SK-N-SH (cell line): ENCODE data around the gene ZNF438. TPM values are rescaled to one million over a fixed set of nuclear protein-coding genes. Genes with fewer than 3 reads are reported as not detected.

ENCODE experiments used
- CTCF ChIA-PET: fragments of 300-600, 350-600 bp; formaldehyde crosslinking; extraction: SDS; loops from one replicate; lab custom pipeline; 2021; lab: Yijun Ruan, JAX
- POLR2A ChIA-PET: fragments of 350-600 bp; sonication (Branson Sonifier 250); formaldehyde crosslinking; extraction: SDS; loops from one replicate; lab custom pipeline; 2020; ENCODE audit warnings: antibody characterized with exemption, inconsistent platforms; lab: Yijun Ruan, JAX
- DNase-seq: peaks from one replicate; pipeline ENCODE4 v3.0.0; 2012
- H2AFZ ChIP-seq: fragments of 200-600 bp; sonication (generic); 2 replicates; pipeline ENCODE4 v1.8.1; 2016; ENCODE audit warnings: antibody characterized with exemption, mild to moderate bottlenecking, low read depth
- H3F3A ChIP-seq: fragments of 200-600 bp; sonication (generic); replicated peaks from 2 replicates; pipeline ENCODE3; 2016; ENCODE audit warnings: antibody characterized with exemption, mild to moderate bottlenecking; ENCODE audit not compliant: insufficient read depth
- H3K27ac ChIP-seq, 2 experiments: fragments of 200-500 bp in 1 of 2; fragments of 200-600 bp in 1 of 2; sonication (Bioruptor generic) in 1 of 2; sonication (generic), shearing (Covaris generic) in 1 of 2; 2 replicates each; pipeline versions ENCODE4 v1.5.1 to v1.6.1; 2014 to 2016; ENCODE audit warnings: low read depth in 2 of 2, inconsistent platforms in 1 of 2, low read length in 1 of 2, mild to moderate bottlenecking in 1 of 2, mixed read lengths in 1 of 2
- H3K27me3 ChIP-seq: fragments of 200-600 bp; sonication (generic), shearing (Covaris generic); 2 replicates; pipeline ENCODE4 v1.6.1; 2016; ENCODE audit warnings: mixed run types; ENCODE audit not compliant: insufficient read depth
- H3K36me3 ChIP-seq, 2 experiments: fragments of 200-500 bp in 1 of 2; fragments of 200-600 bp in 1 of 2; sonication (Bioruptor generic) in 1 of 2; sonication (generic) in 1 of 2; replicated peaks in 1 of 2; 2 replicates each; pipeline versions ENCODE3 to v1.5.1; 2014 to 2016; ENCODE audit warnings: low read length in 1 of 2, mild to moderate bottlenecking in 1 of 2; ENCODE audit not compliant: insufficient read depth in 2 of 2, control insufficient read depth in 1 of 2
- H3K4me1 ChIP-seq, 2 experiments: fragments of 200-500 bp in 1 of 2; fragments of 200-600 bp in 1 of 2; sonication (Bioruptor generic) in 1 of 2; sonication (generic), shearing (Covaris generic) in 1 of 2; 2 replicates each; pipeline versions ENCODE4 v1.5.1 to v1.6.1; 2014 to 2016; ENCODE audit warnings: low read depth in 1 of 2, low read length in 1 of 2, mixed run types in 1 of 2; ENCODE audit not compliant: insufficient read depth in 2 of 2, control insufficient read depth in 1 of 2
- H3K4me2 ChIP-seq: fragments of 200-600 bp; sonication (generic), shearing (Covaris generic); 2 replicates; pipeline ENCODE4 v1.6.1; 2017; ENCODE audit warnings: mixed run types
- H3K4me3 ChIP-seq, 2 experiments: fragments of 200-500 bp in 1 of 2; fragments of 200-600 bp in 1 of 2; sonication (Bioruptor generic) in 1 of 2; sonication (generic), shearing (Covaris generic) in 1 of 2; 2 replicates each; pipeline versions ENCODE4 v1.5.1 to v1.8.1; 2014 to 2016; ENCODE audit warnings: low read depth in 2 of 2, inconsistent platforms in 1 of 2, low read length in 1 of 2, mild to moderate bottlenecking in 1 of 2, mixed read lengths in 1 of 2, moderate library complexity in 1 of 2
- H3K79me2 ChIP-seq: fragments of 200-600 bp; sonication (generic); 2 replicates; pipeline ENCODE4 v1.8.1; 2017; ENCODE audit warnings: mild to moderate bottlenecking; ENCODE audit not compliant: insufficient read depth
- H3K9ac ChIP-seq: fragments of 200-600 bp; sonication (generic); 2 replicates; pipeline ENCODE4 v1.6.1; 2017; ENCODE audit warnings: mixed run types
- H3K9me2 ChIP-seq: fragments of 200-600 bp; sonication (generic); 2 replicates; pipeline ENCODE4 v1.6.1; 2017; ENCODE audit warnings: mixed run types
- H3K9me3 ChIP-seq: fragments of 200-600 bp; sonication (generic); 2 replicates; pipeline ENCODE4 v1.6.1; 2017; ENCODE audit warnings: mixed run types, mild to moderate bottlenecking, moderate library complexity
- H4K20me1 ChIP-seq: fragments of 200-600 bp; sonication (generic); 2 replicates; pipeline ENCODE4 v1.6.1; 2017; ENCODE audit warnings: mild to moderate bottlenecking, mixed run types; ENCODE audit not compliant: insufficient read depth
- FOSL2 ChIP-seq: IDR thresholded peaks from 2 replicates; pipeline ENCODE4 v1.4.0; 2012; ENCODE audit warnings: low read depth, mild to moderate bottlenecking, moderate library complexity, borderline replicate concordance
- GATA2 ChIP-seq: sonication (generic); formaldehyde crosslinking; IDR thresholded peaks from 2 replicates; pipeline ENCODE4 v1.5.0; 2020; ENCODE audit warnings: mild to moderate bottlenecking, missing genetic modification reagents
- MEF2A ChIP-seq: IDR thresholded peaks from 2 replicates; pipeline ENCODE4 v1.4.0; 2012; ENCODE audit warnings: low read depth, borderline replicate concordance
- NFIC ChIP-seq: IDR thresholded peaks from 2 replicates; pipeline ENCODE4 v1.4.0; 2012; ENCODE audit warnings: borderline replicate concordance
- NRF1 ChIP-seq: IDR thresholded peaks from 2 replicates; pipeline ENCODE4 v1.6.1; 2012; ENCODE audit warnings: low read depth, mild to moderate bottlenecking, low read length
- RAD21 ChIP-seq: IDR thresholded peaks from 2 replicates; pipeline ENCODE4 v1.6.1; 2012; ENCODE audit warnings: mild to moderate bottlenecking, low read length
- REST ChIP-seq: IDR thresholded peaks from 2 replicates; pipeline ENCODE4 v1.6.1; 2012; ENCODE audit warnings: mild to moderate bottlenecking, low read depth, low read length, moderate library complexity
- RFX5 ChIP-seq: IDR thresholded peaks from 2 replicates; pipeline ENCODE4 v1.6.1; 2012; ENCODE audit warnings: mild to moderate bottlenecking, improper control_type of control experiment, low read length
- RXRA ChIP-seq: IDR thresholded peaks from 2 replicates; pipeline ENCODE4 v1.4.0; 2012; ENCODE audit warnings: low read depth, mild to moderate bottlenecking, borderline replicate concordance
- TAF1 ChIP-seq: IDR thresholded peaks from 2 replicates; pipeline ENCODE4 v1.6.1; 2012; ENCODE audit warnings: low read depth, mild to moderate bottlenecking, low read length, moderate library complexity, borderline replicate concordance
- TCF12 ChIP-seq: IDR thresholded peaks from 2 replicates; pipeline ENCODE4 v1.4.0; 2012
- YY1 ChIP-seq: IDR thresholded peaks from 2 replicates; pipeline ENCODE4 v1.4.0; 2012; ENCODE audit warnings: low read depth, mild to moderate bottlenecking
- WGBS: methylation state at CpG from one replicate; pipeline ENCODE4 v1.1.6; 2017; ENCODE audit warnings: low lambda C conversion rate; 5-methylcytosine and 5-hydroxymethylcytosine counted together
- polyA plus RNA-seq, 3 experiments: library from polyadenylated mRNA; depleted of rRNA; stranded (reverse); fragments of >200 nt; gene quantifications; 2 replicates each; pipeline ENCODE4 v1.2.3, GENCODE V29; 2012
- TF ChIP-seq, protein P1 (sequence below): IDR thresholded peaks from 2 replicates; pipeline ENCODE4 v1.4.0; 2012; ENCODE audit warnings: low read depth, borderline replicate concordance
- TF ChIP-seq, protein P2 (sequence below): IDR thresholded peaks from 2 replicates; pipeline ENCODE4; 2012

ZNF438 gene
- polyA plus RNA-seq, 1 of the 3 experiments (the other 2 are of a cell fraction), result 2.1 TPM

- TF ChIP-seq, protein P1, sequence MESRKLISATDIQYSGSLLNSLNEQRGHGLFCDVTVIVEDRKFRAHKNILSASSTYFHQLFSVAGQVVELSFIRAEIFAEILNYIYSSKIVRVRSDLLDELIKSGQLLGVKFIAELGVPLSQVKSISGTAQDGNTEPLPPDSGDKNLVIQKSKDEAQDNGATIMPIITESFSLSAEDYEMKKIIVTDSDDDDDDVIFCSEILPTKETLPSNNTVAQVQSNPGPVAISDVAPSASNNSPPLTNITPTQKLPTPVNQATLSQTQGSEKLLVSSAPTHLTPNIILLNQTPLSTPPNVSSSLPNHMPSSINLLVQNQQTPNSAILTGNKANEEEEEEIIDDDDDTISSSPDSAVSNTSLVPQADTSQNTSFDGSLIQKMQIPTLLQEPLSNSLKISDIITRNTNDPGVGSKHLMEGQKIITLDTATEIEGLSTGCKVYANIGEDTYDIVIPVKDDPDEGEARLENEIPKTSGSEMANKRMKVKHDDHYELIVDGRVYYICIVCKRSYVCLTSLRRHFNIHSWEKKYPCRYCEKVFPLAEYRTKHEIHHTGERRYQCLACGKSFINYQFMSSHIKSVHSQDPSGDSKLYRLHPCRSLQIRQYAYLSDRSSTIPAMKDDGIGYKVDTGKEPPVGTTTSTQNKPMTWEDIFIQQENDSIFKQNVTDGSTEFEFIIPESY, result no peak
- TF ChIP-seq RFX5 (no peak), TCF12 (no peak), REST (no peak)
- TF ChIP-seq, all 33 proteins: peak for 0
Observed at GRCh38 chr10:30857803-30858202, 173.9 kb downstream of the ZNF438 start (continued).

- ChIA-PET CTCF (no interaction called here), POLR2A (no interaction called here)
- H3K36me3 ChIP-seq, result no peaks in the 10 kb centered on the region
- H3K4me3 ChIP-seq, result no peak overlapping the region
- TF ChIP-seq RAD21 (no peak), FOSL2 (no peak), RFX5 (no peak), TCF12 (no peak), RXRA (no peak), MEF2A (no peak), TAF1 (no peak), GATA2 (CRISPR knock-in tag) (no peak), YY1 (no peak), REST (no peak), NRF1 (no peak), NFIC (no peak)
- TF ChIP-seq, protein P1, result no peak
- TF ChIP-seq, protein P2, sequence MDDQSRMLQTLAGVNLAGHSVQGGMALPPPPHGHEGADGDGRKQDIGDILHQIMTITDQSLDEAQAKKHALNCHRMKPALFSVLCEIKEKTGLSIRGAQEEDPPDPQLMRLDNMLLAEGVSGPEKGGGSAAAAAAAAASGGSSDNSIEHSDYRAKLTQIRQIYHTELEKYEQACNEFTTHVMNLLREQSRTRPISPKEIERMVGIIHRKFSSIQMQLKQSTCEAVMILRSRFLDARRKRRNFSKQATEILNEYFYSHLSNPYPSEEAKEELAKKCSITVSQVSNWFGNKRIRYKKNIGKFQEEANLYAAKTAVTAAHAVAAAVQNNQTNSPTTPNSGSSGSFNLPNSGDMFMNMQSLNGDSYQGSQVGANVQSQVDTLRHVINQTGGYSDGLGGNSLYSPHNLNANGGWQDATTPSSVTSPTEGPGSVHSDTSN, result no peak
- no peak overlapping the region for H3K4me2 ChIP-seq
- H3K79me2 ChIP-seq, result no peaks in the 10 kb centered on the region
- H2AFZ ChIP-seq, result no peak overlapping the region
- H3K4me1 ChIP-seq, result peaks cover 0 to 14% of the 10 kb centered on the region in 2 experiments; a peak in 1 of 4 replicates
- H3K9me3 ChIP-seq, result no peaks in the 10 kb centered on the region
- H3K27ac ChIP-seq, result no peak overlapping the region
- no peaks in the 10 kb centered on the region for H4K20me1 ChIP-seq
- no peaks in the 10 kb centered on the region for H3K27me3 ChIP-seq
- H3F3A ChIP-seq, result no peaks in the 10 kb centered on the region
- 96% methylated on average over 5 of the region's 5 CpGs for WGBS
- no peak for DNase-seq
- no peaks in the 10 kb centered on the region for H3K9me2 ChIP-seq
- H3K9ac ChIP-seq, result no peak overlapping the region
Observed at GRCh38 chr10:30855131-30855530, 176.5 kb downstream of the ZNF438 start.
